ENCODE measurements around the gene FSIP1.

Gene FSIP1

GRCh38 chr15:39666677-39667076 lies 116.0 kb downstream of the FSIP1 start:
- H3K27me3 ChIP-seq: no peaks in the 10 kb centered on the region
- no peaks in the 10 kb centered on the region for H3K9me3 ChIP-seq
- H3K4me3 ChIP-seq (ENCODE audit: low read depth in 1 of 2, low read length in 1 of 2): no peak overlapping the region
- no peaks in the 10 kb centered on the region for H3K36me3 ChIP-seq
- H3K27ac ChIP-seq: no peak overlapping the region
- TF ChIP-seq CTCF (IDR thresholded peaks at IDR 0.05): no peak
- no peaks in the 10 kb centered on the region for H3K4me1 ChIP-seq (ENCODE audit: control insufficient read depth in 1 of 2, insufficient read depth in 1 of 2, low read depth in 1 of 2, low read length in 1 of 2)

- no peaks in the 10 kb centered on the region for H3K4me1 ChIP-seq (ENCODE audit: control insufficient read depth in 1 of 2, insufficient read depth in 1 of 2, low read depth in 1 of 2, low read length in 1 of 2)
- no peak for TF ChIP-seq CTCF (IDR thresholded peaks at IDR 0.05)
- no peaks in the 10 kb centered on the region for H3K27me3 ChIP-seq
- no peak overlapping the region for H3K4me3 ChIP-seq (ENCODE audit: low read depth in 1 of 2, low read length in 1 of 2)
- H3K27ac ChIP-seq: no peak overlapping the region
- no peaks in the 10 kb centered on the region for H3K36me3 ChIP-seq
- no peaks in the 10 kb centered on the region for H3K9me3 ChIP-seq
Observed at GRCh38 chr15:39665629-39666250, 116.9 kb downstream of the FSIP1 start.

- Histone ChIP-seq H3K9me3 (no peaks in the 10 kb centered on the region), H3K4me3 (ENCODE audit: low read depth in 1 of 2, low read length in 1 of 2) (no peak overlapping the region), H3K27me3 (no peaks in the 10 kb centered on the region), H3K4me1 (ENCODE audit: control insufficient read depth in 1 of 2, insufficient read depth in 1 of 2, low read depth in 1 of 2, low read length in 1 of 2) (no peaks in the 10 kb centered on the region), H3K36me3 (no peaks in the 10 kb centered on the region), H3K27ac (no peak overlapping the region)
- TF ChIP-seq CTCF (IDR thresholded peaks at IDR 0.05): no peak
Observed at GRCh38 chr15:39663704-39664250, 118.9 kb downstream of the FSIP1 start.

- no peaks in the 10 kb centered on the region for H3K27me3 ChIP-seq
- H3K4me1 ChIP-seq (ENCODE audit: control insufficient read depth in 1 of 2, insufficient read depth in 1 of 2, low read depth in 1 of 2, low read length in 1 of 2): no peaks in the 10 kb centered on the region
- TF ChIP-seq CTCF (IDR thresholded peaks at IDR 0.05): no peak
- no peak overlapping the region for H3K4me3 ChIP-seq (ENCODE audit: low read depth in 1 of 2, low read length in 1 of 2)
- no peaks in the 10 kb centered on the region for H3K36me3 ChIP-seq
- no peaks in the 10 kb centered on the region for H3K9me3 ChIP-seq
- no peak overlapping the region for H3K27ac ChIP-seq
Observed at GRCh38 chr15:39661776-39662175, 120.9 kb downstream of the FSIP1 start.

- H3K27me3 ChIP-seq: no peaks in the 10 kb centered on the region
- H3K4me3 ChIP-seq (ENCODE audit: low read depth in 1 of 2, low read length in 1 of 2): no peak overlapping the region
- no peak for TF ChIP-seq CTCF (IDR thresholded peaks at IDR 0.05)
- no peak overlapping the region for H3K27ac ChIP-seq
- H3K4me1 ChIP-seq (ENCODE audit: control insufficient read depth in 1 of 2, insufficient read depth in 1 of 2, low read depth in 1 of 2, low read length in 1 of 2): no peaks in the 10 kb centered on the region
- H3K36me3 ChIP-seq: no peaks in the 10 kb centered on the region
- no peaks in the 10 kb centered on the region for H3K9me3 ChIP-seq
Observed at GRCh38 chr15:39658740-39659139, 123.9 kb downstream of the FSIP1 start.
